Measurements from ENCODE around the gene XRN2. TPM values are rescaled to one million over a fixed set of nuclear protein-coding genes. Genes with fewer than 3 reads are reported as not detected.

The XRN2 gene
- total and polyA plus RNA-seq, 4 donors = 24.3 to 48.3 (median 36.5) TPM

Other genes starting within 250 kb of the XRN2 start
- gene LINC00237, start 197.0 kb upstream of the XRN2 start, total RNA-seq = not detected
- gene LINC00237, start 197.0 kb upstream of the XRN2 start, polyA plus RNA-seq = 1 to 10 TPM in 1 of 2 donors, not detected in 1; 1.1 TPM
- gene KIZ, start 177.2 kb upstream of the XRN2 start, total RNA-seq = 10 to 100 TPM; 22.0 to 29.4 TPM
- gene KIZ, start 177.2 kb upstream of the XRN2 start, polyA plus RNA-seq = 10 to 100 TPM; 15.9 to 22.7 TPM
- not detected for gene NKX2-4, start 94.2 kb downstream of the XRN2 start, total RNA-seq
- not detected for gene NKX2-4, start 94.2 kb downstream of the XRN2 start, polyA plus RNA-seq
- gene NKX2-2, start 210.7 kb downstream of the XRN2 start, total RNA-seq = not detected
- gene NKX2-2, start 210.7 kb downstream of the XRN2 start, polyA plus RNA-seq = under 1 TPM in 1 of 2 donors, not detected in 1; 0.15 TPM